ENCODE data around the gene LRRC3C.
"Not testable (repeated sequence)": the region's sequence is repeated elsewhere in the genome, so short reads cannot be mapped to it uniquely, and the experiment has no call there.

Gene LRRC3C, protein sequence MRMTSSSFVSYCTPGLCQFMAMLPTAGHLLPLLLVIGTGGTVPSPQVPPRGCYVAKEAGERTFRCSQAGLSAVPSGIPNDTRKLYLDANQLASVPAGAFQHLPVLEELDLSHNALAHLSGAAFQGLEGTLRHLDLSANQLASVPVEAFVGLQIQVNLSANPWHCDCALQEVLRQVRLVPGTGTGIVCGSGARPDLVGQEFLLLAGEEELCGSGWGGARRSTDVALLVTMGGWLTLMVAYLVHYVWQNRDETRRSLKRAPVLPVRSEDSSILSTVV

DNA sequence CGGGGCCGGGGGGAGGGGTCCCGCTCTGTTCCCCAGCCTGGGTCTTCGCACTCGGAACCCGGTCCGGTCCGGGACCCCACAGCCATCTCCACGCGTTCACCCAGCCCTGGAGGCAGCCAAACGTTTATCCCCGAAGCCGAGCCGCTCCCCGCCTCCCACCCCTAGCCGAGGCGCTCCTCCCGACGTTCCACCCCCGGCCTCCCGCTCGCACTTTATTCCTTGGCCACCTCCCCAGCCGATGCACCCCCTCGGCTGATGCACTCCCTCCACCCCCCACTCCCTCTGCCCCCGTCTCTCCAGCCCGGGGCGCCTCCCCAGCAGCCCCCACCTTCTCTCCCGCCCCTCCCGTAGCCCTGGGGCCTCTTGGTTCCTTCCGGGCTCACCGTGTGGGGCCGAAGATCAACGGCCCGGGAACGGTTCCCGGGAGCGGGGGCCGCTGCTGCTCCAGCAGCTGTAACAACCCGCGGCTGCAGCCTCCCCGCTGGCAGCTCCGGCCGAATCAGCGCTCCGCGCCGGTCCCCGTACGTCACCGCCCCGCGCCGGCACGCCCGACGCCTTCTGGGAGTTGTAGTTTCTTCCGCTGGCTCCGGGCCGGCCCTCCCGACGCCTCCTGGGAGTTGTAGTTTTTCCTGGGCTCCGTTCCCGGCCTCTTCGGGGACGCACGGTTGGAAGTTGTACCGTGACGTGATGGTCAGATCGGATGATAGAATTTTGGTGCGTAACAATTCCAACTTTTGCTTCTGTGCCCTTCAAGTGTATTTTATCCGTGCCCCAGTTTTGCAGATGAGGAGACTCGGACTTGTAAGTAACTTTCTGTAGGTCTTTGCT is at the start of gene LRRC3C, which contains the start of gene ORMDL3:
LRRC3C (plus strand) TSS at position 632 of the 828 bp plus-strand sequence. CDS start 13,792 bp downstream, outside the sequence.
ORMDL3 (minus strand) TSS at position 501 of the 828 bp plus-strand sequence. CDS start 3,398 bp downstream, outside the sequence.
- TF ChIP-seq, protein P1, sequence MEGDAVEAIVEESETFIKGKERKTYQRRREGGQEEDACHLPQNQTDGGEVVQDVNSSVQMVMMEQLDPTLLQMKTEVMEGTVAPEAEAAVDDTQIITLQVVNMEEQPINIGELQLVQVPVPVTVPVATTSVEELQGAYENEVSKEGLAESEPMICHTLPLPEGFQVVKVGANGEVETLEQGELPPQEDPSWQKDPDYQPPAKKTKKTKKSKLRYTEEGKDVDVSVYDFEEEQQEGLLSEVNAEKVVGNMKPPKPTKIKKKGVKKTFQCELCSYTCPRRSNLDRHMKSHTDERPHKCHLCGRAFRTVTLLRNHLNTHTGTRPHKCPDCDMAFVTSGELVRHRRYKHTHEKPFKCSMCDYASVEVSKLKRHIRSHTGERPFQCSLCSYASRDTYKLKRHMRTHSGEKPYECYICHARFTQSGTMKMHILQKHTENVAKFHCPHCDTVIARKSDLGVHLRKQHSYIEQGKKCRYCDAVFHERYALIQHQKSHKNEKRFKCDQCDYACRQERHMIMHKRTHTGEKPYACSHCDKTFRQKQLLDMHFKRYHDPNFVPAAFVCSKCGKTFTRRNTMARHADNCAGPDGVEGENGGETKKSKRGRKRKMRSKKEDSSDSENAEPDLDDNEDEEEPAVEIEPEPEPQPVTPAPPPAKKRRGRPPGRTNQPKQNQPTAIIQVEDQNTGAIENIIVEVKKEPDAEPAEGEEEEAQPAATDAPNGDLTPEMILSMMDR (conservative IDR thresholded peaks at IDR 0.05; ENCODE audit: low read length) = no peak
- peak within 1 kb of the TSS; percentile 80 for H3K4me3 ChIP-seq (ENCODE audit: low read length)
- DNase-seq (ENCODE audit: low read depth) = peak; percentile 90

DNA sequence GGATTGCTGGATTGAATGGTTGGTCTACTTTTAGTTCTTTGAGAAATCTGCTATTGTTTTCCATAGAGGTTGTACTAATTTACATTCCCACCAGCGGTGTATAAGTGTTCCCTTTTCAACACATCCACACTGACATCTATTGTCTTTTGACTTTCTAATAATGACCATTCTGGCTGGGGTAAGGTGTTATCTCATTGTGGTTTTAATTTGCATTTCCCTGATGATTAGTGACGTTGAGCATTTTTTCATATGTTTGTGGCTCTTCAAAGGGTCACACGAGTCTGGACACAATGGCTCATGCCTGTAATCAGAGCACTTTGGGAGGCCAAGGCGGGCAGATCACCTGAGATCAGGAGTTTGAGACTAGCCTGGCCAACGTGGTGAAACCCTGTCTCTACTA is 41.4 kb upstream of the LRRC3C start:
- not testable (repeated sequence) for DNase-seq (ENCODE audit: low read depth); H3K4me3 ChIP-seq (ENCODE audit: low read length)

DNA sequence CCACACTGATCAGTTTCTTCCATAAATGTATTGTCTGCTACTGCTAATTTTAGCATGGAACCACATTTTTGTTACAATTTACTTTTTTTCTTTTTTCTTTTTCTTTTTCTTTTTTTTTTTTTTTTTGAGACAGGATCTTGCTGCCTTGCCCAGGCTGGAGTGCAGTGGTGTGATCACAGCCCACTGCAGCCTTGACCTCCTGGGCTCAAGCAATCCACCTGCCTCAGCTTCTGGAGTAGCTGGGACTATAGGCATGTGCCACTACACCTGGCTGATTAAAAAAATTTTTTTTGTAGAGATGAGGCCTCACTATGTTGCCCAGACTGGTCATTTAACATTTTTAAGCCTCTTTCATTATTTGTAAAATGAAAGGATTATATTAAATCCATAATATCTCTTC is 40.5 kb upstream of the LRRC3C start:
- no peak for DNase-seq (ENCODE audit: low read depth)
- TF ChIP-seq, protein P1 (conservative IDR thresholded peaks at IDR 0.05; ENCODE audit: low read length) = no peak
- H3K4me3 ChIP-seq (ENCODE audit: low read length) = no peak overlapping the region

DNA sequence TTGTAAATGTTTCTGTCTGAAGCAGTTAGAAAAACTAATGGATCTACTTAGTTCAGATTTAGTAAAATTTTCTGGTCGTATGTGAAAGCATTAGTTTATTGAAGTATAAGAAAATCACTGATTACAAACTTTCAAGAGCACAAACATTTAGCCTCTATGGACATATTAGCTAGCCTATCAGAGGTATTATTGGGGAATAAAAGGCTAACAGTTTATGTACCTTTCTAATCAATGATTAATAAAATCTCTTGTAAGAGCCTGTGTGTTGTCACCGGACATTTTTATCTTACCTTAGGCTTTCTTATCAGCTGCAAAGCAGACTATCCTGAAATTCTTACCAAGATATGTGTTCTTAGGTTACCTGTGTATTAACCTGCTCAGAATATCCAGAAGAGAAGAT is 38.3 kb upstream of the LRRC3C start:
- no peak for DNase-seq (ENCODE audit: low read depth)
- TF ChIP-seq, protein P1 (conservative IDR thresholded peaks at IDR 0.05; ENCODE audit: low read length) = no peak
- H3K4me3 ChIP-seq (ENCODE audit: low read length) = no peak overlapping the region

DNA sequence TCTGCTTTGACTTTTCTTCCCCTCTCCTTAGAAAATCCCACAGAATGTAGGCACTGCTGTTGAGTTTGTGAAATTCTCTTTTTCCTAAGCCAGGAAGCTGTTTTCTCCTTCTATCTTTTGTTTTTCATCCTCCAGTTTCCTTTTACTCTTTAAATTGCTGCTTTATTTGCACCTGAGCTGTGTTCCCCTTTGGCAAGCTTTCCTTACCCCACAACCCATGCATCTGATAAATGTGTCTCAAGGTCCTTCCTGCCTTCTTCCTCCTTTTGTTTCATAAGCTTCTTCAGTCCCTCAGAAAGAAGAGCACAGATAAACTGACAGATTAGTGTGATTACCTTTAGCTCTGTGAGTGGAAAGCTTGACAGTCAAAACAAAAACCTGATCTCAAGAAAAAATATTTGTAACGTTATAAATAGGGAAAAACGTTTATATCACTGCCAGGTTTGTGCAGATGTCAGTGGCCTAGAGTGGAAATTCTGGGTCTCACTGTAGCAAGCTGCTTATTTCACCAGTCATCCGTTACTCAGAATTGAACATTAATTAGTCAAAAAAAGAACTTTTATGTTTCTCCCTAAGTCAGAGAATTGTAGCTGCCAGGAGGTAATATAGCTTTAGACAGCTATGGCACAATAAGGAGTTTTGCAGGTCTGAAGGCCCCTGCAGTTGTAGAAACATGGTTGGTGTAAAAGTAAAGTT is 32.7 kb upstream of the LRRC3C start:
- TF ChIP-seq, protein P1 (conservative IDR thresholded peaks at IDR 0.05; ENCODE audit: low read length) = no peak
- H3K4me3 ChIP-seq (ENCODE audit: low read length) = no peak overlapping the region
- DNase-seq (ENCODE audit: low read depth) = no peak

DNA sequence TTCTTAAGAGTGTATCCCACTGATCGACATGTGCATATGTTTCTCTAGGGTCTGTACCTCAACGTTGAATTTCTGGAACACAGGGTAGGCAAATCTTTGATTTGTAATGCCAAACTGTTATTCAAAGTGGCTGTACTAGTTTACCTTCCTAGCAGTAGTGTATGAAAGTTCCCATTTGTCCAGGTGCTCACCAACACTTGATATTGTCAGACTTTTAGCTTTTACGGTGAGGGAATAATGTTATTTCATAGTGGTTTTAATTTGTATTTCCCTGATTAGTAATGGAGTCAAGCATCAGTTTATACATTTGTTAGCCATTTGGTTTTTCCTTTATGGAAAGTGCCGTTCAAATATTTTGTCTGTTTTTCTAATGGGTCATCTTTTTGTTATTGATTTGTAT is 29.4 kb upstream of the LRRC3C start:
- TF ChIP-seq, protein P1 (conservative IDR thresholded peaks at IDR 0.05; ENCODE audit: low read length) = no peak
- no peak for DNase-seq (ENCODE audit: low read depth)

DNA sequence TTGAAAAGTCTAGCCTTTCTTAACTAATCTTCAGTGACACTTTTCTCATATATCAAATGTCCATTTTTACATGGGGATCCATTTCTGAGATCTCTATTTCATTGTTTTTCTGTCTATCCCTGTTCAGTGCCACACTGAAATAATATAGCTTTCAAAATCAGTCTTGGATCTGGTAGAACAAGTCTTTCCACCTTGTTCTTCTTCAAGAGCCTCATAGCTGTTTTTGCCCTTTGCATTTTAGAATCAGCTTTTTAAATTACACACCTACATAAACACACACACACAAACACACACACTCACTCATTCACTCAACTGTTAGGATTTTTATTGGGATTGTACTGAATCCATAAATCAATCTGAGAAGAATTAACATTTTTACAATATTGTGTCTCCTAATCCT is 28.3 kb upstream of the LRRC3C start:
- H3K4me3 ChIP-seq (ENCODE audit: low read length) = no peak overlapping the region
- DNase-seq (ENCODE audit: low read depth) = no peak
- TF ChIP-seq, protein P1 (conservative IDR thresholded peaks at IDR 0.05; ENCODE audit: low read length) = no peak

More for the DNA sequence above, 29.4 kb upstream of the LRRC3C start:
- no peak overlapping the region for H3K4me3 ChIP-seq (ENCODE audit: low read length)

DNA sequence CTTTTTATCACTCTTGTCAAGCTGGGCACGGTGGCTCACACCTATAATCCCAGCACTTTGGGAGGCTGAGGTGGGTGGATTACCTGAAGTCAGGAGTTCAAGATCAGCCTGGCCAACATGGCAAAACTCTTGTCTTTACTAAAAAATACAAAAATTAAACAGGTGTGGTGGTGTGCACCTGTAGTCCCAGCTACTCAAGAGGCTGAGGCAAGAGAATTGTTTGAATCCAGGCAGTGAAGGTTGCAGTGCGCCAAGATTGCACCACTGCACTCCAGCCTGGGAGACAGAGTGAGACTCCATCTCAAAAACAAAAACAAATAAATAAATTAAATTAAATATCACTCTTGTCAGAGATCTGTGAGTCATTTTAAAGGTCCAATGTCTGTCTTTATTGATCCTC is 25.5 kb upstream of the LRRC3C start:
- H3K4me3 ChIP-seq (ENCODE audit: low read length); DNase-seq (ENCODE audit: low read depth): not testable (repeated sequence)
